Measurements from ENCODE around the gene OR2F2.

The OR2F2 gene

DNA sequence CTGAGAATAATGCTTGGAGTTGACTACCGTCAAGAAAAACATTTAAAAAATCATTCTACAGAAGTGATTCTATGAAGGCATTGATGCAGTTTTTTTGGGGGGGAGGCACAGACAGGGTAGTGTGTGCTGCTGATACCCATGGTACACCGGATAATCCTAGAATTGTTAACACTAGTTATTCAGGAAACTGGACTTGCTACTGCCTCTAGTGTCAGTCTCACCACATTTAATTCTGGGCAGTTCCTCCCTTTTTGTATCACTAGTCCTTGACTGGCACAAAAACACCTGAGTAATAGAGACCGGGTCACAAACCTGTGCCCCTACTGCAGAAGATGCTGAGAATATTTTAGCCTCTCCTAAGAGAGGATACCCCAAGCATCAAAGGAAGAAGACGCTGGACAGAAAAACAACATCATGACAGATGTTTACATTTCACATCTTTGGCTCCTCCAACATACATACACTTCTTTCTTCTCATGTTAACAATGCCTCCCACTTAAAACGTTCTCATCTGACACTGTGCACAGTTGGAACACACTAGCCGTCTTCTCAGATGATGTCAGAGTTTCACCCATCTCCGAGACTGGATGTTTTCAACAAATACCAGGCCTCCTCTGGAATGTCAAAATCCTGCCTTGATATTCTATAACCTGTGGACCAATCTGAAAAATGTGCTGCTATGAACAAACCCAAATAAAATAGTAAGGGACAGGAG, 19.9 kb upstream of the OR2F2 start:
- no peak for DNase-seq

DNA sequence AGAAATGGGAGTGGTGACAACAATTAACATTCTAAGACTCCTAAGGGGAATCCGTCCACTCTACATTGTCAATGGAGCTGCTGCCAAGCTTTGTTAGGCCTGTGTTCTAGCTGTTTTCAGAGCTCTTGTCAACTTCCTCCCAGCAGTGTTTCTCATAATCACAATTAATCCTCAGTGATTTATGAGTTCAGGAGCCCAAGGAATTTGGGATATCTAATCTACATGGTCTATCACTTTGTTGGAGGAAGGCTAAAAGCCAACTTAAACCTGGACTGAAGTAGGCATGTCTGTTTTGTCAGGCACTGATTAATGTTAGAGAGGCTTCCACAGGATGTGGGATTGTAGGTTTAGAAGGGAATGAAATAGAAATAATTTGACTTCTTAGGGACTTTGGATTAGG, 10.2 kb upstream of the OR2F2 start:
- DNase-seq: no peak

DNA sequence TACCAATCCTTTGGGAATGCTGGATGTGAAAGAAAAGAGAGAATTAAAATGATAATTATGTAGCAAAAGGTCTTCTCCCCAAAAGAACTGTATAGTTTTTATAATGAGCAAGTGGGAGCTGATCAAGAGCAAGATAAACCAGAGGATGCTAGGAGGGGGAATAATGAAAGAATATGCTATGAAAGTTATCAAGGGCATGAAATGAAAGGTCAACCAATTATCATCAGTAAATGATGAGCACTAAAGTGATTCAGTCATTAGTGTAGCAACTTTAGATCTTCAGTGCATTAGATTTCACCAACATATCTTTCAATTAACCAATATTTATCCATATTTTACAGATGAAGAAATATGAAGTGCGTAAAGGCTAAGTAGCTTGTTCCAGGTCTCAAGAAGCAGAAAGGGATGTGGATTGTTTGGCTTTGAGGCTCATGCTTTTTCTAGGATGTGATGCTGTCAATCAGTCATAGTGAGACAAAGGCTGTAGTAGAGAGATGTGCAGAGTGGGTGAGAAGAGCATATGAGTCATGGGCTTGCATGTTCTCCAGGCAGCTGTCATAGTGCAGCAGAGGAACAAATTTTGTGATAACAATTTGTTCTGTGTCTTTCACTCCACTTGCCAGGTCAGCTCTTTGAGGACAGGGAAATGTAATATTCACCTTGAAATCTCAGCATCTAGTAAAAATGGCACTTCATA, 5.7 kb upstream of the OR2F2 start:
- no peak for DNase-seq

- DNase-seq: no peak
Observed at GRCh38 chr7:143931739-143932138, 3.3 kb upstream of the OR2F2 start.

DNA sequence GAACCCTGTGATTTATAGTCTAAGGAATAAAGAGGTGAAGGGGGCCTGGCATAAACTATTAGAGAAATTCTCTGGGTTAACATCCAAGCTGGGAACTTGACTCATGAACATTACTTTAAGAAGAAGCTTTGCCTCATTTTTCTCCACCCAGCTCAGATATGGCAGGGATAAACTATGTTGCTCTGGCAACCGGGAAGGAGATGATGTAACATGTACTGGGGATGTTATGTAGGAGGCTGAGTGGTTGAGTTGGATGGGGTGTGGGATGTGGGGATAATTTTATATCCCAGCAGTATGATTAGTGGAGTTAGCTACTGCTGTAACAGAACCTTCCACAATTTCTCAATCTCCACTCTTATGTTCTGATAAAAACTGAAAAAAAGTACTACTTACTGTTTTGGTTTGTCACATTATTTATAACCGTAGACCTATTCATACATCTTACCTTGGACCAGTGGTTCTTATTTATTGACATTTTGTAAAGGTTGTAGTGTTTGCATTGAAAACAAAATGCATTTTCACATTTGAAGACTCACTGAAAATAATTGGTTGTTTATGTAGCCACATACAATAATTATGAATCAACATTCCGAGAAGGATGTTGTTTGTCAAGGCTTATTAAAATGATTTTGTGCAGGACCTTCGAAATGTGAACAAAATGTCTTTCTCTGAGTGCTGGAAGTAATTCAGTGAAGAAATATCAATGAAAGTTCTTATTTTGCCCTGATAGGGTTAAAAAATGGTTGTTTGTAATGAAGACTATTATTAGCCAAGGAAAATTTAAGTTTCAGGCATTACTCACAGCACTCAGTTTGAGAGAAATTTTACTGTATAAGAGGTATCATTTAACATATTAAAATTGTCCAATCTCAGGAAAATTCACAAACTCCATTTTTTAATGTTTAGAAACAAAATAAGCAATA, 1.3 kb downstream of the OR2F2 start:
- no peak for DNase-seq

DNA sequence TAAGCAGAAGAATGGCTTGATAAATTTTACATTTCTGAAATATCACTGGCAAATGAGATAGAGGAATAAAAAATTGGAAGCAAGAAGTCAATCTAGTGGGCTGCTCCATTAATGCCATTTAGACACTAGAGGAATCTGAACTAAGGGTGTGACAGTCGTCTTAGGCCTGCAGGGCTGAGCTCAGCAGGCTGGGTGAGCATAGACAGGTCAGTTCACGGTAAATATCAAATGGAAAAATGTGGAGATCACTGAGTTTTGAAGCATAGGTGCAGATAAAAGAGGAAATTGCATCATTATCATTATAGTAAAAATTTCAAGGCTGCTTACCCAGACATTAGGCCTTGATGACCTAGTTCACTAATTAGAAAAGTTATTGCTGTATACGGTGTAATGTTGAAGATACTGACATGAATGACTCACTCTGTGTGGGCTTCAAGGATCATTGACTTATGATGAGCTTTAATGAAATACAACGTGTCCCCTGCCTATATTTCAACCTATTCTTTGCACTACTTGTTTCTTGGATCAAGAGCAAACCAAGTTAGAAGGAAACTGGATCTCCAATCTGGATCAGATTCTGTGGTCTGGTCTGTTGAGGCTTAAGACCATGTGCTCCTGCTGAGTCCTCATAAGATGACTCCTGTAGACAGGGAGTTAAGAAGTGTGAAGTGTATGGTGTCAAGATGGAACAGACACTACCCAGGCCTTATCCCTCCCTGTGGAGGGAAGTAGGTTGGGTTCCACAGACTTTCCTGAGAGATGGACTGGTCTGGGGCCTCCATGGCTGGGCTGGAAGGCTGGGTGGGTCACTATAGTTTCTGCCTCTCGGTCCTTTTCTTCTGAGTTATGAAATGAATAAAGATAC, 3.6 kb downstream of the OR2F2 start:
- no peak for DNase-seq

DNA sequence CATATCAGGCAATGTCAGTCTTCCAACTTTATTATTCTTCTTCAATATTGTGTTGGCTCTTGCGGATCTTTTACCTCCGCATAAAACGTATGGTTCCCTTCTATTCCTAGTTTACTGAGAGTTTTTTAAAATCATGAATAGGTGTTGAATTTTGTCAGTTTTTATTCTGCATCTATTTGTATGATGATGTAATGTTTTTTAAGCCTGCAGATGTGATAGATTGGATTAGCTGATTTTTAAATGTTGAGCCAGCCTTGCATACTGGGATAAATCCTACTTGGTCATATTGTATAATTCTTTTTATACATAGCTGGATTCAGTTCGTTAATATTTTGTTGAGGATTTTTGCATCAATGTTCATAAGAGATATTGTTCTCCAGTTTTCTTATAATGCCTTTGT, 10.4 kb downstream of the OR2F2 start:
- no peak for DNase-seq

DNA sequence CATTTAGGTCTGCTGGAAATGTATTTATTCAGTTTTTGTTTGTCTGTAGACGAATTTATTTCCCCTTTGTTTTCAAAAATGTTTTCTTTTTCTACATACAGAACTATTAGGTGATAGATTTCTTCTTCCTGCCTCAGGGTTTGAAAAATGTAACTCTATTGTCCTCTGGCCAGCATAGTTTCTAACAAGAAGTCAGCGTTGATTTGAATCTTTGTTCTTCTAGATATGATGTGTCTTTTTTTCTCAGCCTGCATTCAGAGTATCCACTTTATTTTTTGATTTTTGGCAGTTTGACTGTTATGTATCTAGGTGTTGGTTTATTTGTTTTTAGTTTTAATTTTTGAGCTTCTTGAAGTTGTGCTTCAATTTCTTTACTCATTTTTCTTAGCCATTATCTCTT, 12.1 kb downstream of the OR2F2 start:
- DNase-seq: no peak

DNA sequence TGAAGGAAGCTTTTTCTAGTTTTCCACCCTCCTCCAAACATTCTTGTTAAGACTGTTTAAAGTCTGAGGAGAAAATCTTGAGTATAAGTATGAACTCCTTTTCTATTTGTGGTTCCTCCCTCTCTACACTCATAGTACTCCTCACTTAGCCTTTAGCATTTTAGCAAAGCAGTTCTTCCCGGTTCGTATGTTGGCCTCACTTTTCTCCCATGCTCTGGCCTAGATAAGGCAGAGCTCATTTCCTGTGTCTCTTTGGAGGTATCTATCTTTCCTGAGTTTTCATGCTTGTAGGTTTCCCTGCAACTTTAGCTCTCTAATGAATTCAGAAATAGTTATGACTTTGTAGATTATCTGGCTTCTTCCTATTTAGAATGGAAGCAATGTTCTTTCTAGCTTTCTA, 13.7 kb downstream of the OR2F2 start:
- no peak for DNase-seq

GRCh38 chr7:143953421-143953820, 18.4 kb downstream of the OR2F2 start:
- no peak for DNase-seq

DNA sequence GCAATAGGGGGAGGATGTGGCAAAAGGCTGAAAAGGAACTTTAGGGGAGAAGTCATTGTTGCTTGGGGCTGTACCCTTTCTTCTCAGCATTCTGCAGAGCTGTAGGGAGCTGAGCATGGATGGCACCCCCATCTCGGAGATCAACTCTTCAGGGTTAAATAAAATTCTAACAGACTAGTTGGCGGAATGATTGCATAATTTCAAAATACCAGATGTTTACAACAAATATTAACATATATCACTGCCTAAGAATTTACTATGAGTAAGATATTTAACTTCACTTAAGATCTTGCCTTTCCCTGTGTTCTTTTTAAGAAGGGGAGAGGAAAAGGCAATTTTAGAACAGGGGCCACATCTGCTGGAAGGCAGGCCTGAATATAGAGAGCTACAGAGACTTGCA, 19.1 kb downstream of the OR2F2 start:
- no peak for DNase-seq

DNA sequence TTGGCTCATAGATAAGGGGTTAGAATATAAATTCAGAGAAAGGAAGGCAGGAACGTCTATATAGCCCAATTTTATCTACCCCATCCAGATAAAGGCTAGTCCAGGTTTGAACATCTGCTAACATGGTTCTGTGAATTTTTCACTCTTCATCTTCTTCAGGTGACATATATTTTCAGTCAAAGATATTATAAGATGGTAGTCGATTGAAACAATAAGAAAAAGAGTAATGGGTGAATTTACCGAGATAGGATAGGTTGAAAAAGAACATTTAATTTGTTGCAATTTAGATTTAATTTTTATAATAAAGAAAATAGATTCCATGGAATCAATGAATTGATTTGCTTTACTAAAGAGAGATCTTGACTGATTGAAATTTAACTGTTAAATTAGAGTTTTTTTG, 19.5 kb downstream of the OR2F2 start, which contains the start of gene OR2F1:
OR2F1 (plus strand) TSS at position 301 of the 400 bp plus-strand sequence. CDS start 5,127 bp downstream, outside the sequence.
- no peak for DNase-seq

GRCh38 chr7:143958781-143959180, 23.7 kb downstream of the OR2F2 start:
- DNase-seq: no peak

DNA sequence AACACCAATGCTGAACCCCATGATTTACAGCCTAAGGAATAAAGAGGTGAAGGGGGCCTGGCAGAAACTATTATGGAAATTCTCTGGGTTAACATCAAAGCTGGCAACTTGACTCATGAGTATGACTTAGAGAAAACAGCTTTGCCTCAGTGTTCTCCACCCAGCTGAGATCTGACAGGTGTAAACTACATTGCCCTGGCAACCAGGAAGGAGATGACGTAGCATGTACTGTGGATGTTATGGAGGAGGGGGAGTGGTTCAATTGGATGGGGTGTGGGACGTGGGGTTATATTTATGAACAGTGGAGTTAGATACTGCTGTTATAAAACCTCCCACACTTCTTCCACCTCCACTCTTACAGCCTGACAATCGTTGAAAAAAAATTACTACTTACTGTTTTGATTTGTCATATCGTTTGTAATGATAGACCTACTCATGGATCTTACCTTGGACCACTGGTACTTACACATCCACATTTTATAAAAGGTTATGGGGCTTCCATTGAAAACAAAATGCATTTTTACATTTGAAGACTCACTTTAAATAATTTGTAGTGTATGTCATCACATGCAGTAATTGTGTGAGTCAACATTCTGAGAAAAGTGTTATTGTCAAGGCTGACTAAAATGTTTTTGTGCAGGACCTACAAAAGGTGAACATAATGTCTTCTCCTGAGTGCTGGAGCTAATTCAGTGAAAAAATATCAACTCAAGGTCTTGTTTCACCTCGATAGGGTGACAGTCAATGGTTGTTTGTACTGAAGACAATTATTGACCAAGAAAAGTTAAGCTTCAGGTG, 26.0 kb downstream of the OR2F2 start:
- DNase-seq: no peak

DNA sequence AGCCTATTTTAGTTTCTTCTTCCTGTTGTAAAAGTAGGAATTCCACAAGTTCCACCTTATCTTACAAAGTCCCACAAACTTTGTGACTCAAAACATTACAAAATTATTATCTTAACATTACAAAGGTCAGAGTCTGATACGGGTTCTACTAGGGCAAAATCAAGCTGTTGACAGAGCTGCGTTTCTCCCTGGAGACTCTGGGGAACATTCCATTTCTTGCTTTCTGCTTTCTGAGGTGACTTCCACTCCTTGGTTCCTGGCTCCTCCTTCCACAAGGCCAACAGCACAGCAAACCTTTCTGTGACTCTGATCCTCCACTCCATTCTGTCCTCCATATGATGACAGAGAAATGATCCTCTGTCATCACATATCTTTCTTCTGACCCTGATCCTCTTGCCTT, 30.2 kb downstream of the OR2F2 start:
- DNase-seq: no peak

GRCh38 chr7:143967398-143967797, 32.4 kb downstream of the OR2F2 start:
- DNase-seq: no peak

- DNase-seq: no peak
Observed at GRCh38 chr7:143973870-143974416, 38.9 kb downstream of the OR2F2 start.

- DNase-seq: no peak
Observed at GRCh38 chr7:143974459-143974858, 39.4 kb downstream of the OR2F2 start.

- no peak for DNase-seq
Observed at GRCh38 chr7:143975617-143976016, 40.6 kb downstream of the OR2F2 start.

DNA sequence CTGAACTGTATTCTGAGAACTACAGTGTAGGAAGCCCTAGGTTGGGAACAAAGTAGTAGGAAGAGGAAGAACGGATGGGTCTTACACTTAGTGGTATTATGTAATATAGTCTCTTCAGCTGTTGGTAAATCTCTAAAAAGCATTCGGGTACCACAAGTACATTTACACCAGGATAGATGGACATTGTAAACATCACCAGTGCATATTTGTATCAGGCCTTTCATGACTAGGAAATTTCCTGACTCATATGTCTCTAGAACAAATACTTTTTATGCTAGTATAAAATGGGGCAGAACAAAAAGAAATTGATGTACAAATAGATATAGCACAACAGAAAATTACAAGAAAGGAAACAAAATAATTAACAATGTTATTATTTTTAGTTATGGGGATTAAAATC, 43.6 kb downstream of the OR2F2 start:
- DNase-seq: no peak

GRCh38 chr7:143979359-143979758, 44.3 kb downstream of the OR2F2 start:
- no peak for DNase-seq
